Measurements from ENCODE around the gene MBNL1. TPM values are rescaled to one million over a fixed set of nuclear protein-coding genes. Genes with fewer than 3 reads are reported as not detected.
A peak's percentile ranks its signal among the peaks of the same experiment; 100 is the strongest.

MBNL1 gene
- total RNA-seq, 1 donor from 2014 or later, result 69.4 TPM

DNA sequence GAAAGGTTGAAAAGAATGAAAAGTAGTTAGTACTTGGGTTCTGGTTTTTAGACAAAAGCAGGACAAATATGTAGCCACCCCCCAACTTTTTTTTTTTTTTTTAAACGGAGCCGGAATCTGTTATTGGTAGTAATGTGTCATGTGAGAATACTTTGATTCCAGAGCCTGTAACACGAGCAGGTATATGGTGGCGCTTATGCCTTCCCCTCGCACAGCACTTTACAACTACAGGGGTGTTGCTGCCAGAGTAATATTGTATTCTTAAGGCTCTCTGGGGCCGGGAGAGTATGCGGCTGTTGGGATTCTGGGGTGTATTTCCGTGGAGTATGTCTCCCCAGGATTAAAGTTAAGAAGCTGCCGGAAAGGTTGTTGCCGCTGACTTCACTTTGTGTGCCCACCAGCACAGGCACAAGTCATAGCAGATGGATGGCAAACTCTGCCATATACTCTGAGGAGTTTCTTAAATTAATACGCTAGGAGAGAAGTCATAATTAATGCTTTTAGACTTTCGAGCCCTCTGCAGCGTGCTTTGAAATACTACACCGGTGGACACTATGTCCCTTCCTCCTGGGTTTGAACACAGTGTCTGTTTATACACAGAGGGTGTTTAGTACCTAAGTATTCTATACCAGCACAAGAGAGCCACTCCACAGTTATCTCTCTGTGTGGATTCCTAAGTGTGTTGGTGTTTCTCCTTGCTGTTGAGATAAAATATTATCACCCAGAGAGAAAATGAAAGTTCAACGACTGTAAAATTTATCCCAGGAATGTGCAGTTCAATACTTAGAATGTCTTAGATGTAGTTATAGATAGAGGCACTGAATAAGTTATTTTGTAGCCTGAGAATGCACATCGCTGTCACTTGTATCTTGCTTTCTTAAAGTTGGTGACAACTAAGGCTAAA, 1.4 kb downstream of the MBNL1 start:
- Mint-ChIP-seq H3K27me3 (no peaks in the 10 kb centered on the region), H3K4me1 (ENCODE audit: unreplicated experiment) (peaks cover 46% of the 10 kb centered on the region)
- DNase-seq (ENCODE audit: extremely low spot score, unreplicated experiment), result peak; percentile 62

DNA sequence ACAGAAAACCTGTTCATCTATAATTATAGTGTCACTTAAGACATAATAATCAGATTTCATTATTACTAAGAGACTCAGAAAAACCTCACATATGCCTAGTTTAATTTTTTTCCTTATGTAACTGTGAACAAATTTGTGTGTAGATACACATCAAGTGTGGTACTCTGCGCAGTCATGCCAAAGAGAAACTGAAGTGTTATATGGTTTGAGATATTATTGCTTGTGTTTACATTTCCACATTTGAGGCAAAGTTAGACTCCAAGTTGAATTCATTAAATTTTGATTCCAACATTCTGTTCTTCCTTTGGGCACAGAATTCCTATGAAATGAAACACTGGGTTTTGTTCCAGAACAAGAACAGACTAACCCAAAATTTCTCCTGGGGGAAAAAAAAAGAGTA, 2.2 kb downstream of the MBNL1 start:
- H3K9me3 Mint-ChIP-seq, result no peaks in the 10 kb centered on the region
- no peak for TF ChIP-seq CTCF (conservative IDR thresholded peaks at IDR 0.05)
- peak overlapping the region; percentile 98 for H3K27ac Mint-ChIP-seq
- H3K27me3 Mint-ChIP-seq, result no peaks in the 10 kb centered on the region
- peak overlapping the region; percentile 98 for H3K4me3 Mint-ChIP-seq
- DNase-seq (ENCODE audit: extremely low spot score, unreplicated experiment), result no peak
- peaks cover 46% of the 10 kb centered on the region for H3K4me1 Mint-ChIP-seq (ENCODE audit: unreplicated experiment)
- peaks cover 6% of the 10 kb centered on the region for H3K36me3 Mint-ChIP-seq

More for the DNA sequence above, 1.4 kb downstream of the MBNL1 start:
- no peak for TF ChIP-seq CTCF (conservative IDR thresholded peaks at IDR 0.05)
- H3K36me3 Mint-ChIP-seq, result peaks cover 6% of the 10 kb centered on the region
- peak overlapping the region; percentile 98 for H3K27ac Mint-ChIP-seq
- no peaks in the 10 kb centered on the region for H3K9me3 Mint-ChIP-seq
- H3K4me3 Mint-ChIP-seq, result peak overlapping the region; percentile 98

GRCh38 chr3:152271501-152272236, 2.9 kb downstream of the MBNL1 start:
- peaks cover 44% of the 10 kb centered on the region for H3K4me1 Mint-ChIP-seq (ENCODE audit: unreplicated experiment)
- no peaks in the 10 kb centered on the region for H3K27me3 Mint-ChIP-seq
- H3K36me3 Mint-ChIP-seq, result peaks cover 6% of the 10 kb centered on the region
- no peak for DNase-seq (ENCODE audit: extremely low spot score, unreplicated experiment)
- peak overlapping the region; percentile 98 for H3K4me3 Mint-ChIP-seq
- H3K9me3 Mint-ChIP-seq, result no peaks in the 10 kb centered on the region
- no peak for TF ChIP-seq CTCF (conservative IDR thresholded peaks at IDR 0.05)
- H3K27ac Mint-ChIP-seq, result peak overlapping the region; percentile 11

DNA sequence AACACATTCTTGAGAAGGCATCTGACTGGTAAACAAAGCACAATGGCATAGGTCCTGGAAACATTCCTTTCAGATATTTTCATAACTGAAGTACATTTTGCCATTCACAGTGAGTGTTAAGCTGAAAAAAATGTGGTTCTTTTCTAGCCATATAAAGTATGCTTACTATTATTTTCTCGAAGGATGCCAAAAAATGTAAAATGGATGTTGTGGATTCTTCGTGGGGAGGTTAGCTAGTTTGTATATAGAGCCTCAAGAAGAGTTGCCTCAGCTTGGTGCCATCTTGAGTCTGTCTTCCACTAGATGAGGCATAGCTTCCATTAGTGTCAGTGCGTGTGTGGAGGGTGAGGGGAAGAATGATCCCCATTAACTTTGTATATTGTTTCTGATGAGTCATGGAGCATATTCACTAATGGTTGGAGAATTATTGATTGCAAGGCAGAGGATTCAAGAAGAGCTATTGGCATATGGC, 4.1 kb downstream of the MBNL1 start:
- H3K9me3 Mint-ChIP-seq, result no peaks in the 10 kb centered on the region
- peaks cover 6% of the 10 kb centered on the region for H3K36me3 Mint-ChIP-seq
- peaks cover 39% of the 10 kb centered on the region for H3K4me1 Mint-ChIP-seq (ENCODE audit: unreplicated experiment)
- DNase-seq (ENCODE audit: extremely low spot score, unreplicated experiment), result no peak
- no peak for TF ChIP-seq CTCF (conservative IDR thresholded peaks at IDR 0.05)
- H3K27ac Mint-ChIP-seq, result peak overlapping the region; percentile 10
- no peaks in the 10 kb centered on the region for H3K27me3 Mint-ChIP-seq
- peak overlapping the region; percentile 50 for H3K4me3 Mint-ChIP-seq

DNA sequence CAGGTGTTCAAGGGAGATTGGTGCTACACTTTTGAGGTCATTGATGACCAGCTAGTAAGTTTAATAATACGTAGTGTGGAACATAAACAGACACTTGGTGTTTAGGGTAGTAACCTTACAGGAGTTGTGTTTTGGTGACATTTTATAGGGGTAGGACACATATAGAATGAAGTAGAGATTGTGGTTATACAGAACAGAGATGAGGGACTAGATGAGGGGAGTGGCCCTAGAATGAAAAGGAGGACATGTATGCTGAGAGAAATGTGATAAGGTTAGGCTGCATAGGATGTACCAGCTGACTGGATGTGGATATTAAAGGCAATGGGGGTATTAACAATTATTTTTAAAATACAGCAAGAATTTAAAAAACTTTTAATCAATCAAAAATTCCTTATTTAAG, 8.0 kb downstream of the MBNL1 start:
- peaks cover 46% of the 10 kb centered on the region for H3K4me1 Mint-ChIP-seq (ENCODE audit: unreplicated experiment)
- no peak for DNase-seq (ENCODE audit: extremely low spot score, unreplicated experiment)
- TF ChIP-seq CTCF (conservative IDR thresholded peaks at IDR 0.05), result no peak
- H3K9me3 Mint-ChIP-seq, result no peaks in the 10 kb centered on the region
- H3K27ac Mint-ChIP-seq, result peak overlapping the region; percentile 0
- no peak overlapping the region for H3K4me3 Mint-ChIP-seq
- H3K36me3 Mint-ChIP-seq, result peaks cover 6% of the 10 kb centered on the region
- no peaks in the 10 kb centered on the region for H3K27me3 Mint-ChIP-seq

All from type B pancreatic cell (in vitro differentiated cells).